HEK293 (cell line): ENCODE data around the gene PTGER1.

Experiments used
- CTCF ChIA-PET: fragments of 350-600 bp; formaldehyde crosslinking; extraction: SDS; loops from one replicate; lab custom pipeline; 2021; ENCODE audit warnings: antibody characterized with exemption; lab: Yijun Ruan, JAX
- POLR2A ChIA-PET: fragments of 300-600 bp; formaldehyde crosslinking; extraction: SDS; loops from one replicate; lab custom pipeline; 2020; ENCODE audit warnings: antibody characterized with exemption, inconsistent platforms; lab: Yijun Ruan, JAX
- H3K27ac ChIP-seq: fragments of 200-500 bp; sonication (Bioruptor generic); 2 replicates; pipeline ENCODE4 v1.5.1; 2014; ENCODE audit warnings: low read depth, low read length, control low read depth, inconsistent platforms; ENCODE audit errors: extremely low read depth
- H3K36me3 ChIP-seq, 2 experiments: fragments of 200-500 bp in 1 of 2; sonication (Bioruptor generic) in 1 of 2; 1 replicate in 1 of 2; 2 replicates in 1 of 2; pipeline ENCODE4 v1.5.1; 2014 to 2017; ENCODE audit warnings: inconsistent platforms in 2 of 2, low read length in 2 of 2; ENCODE audit not compliant: control insufficient read depth in 2 of 2, insufficient read depth in 1 of 2
- H3K4me1 ChIP-seq: fragments of 200-500 bp; sonication (Bioruptor generic); 2 replicates; pipeline ENCODE4 v1.5.1; 2014; ENCODE audit warnings: mild to moderate bottlenecking, low read length, inconsistent platforms; ENCODE audit not compliant: control insufficient read depth, insufficient read depth
- H3K4me3 ChIP-seq: 2 replicates; pipeline ENCODE4 v1.5.1; 2011; ENCODE audit warnings: low read depth, mild to moderate bottlenecking, control low read depth, low read length, moderate library complexity
- H3K9me3 ChIP-seq: fragments of 200-500 bp; sonication (Bioruptor generic); 2 replicates; pipeline ENCODE4 v1.5.1; 2014; ENCODE audit warnings: low read depth, low read length, inconsistent platforms; ENCODE audit not compliant: control insufficient read depth, insufficient read depth
- CTCF ChIP-seq: fragments of 450-650 bp; formaldehyde crosslinking; IDR thresholded peaks from 2 replicates; pipeline ENCODE4 v1.5.1; 2016; ENCODE audit warnings: missing biosample characterization, missing genetic modification characterization
- EGR2 ChIP-seq: fragments of 450-650 bp; formaldehyde crosslinking; IDR thresholded peaks from 2 replicates; pipeline ENCODE4 v1.5.1; 2016; ENCODE audit warnings: low read depth, missing biosample characterization, missing genetic modification characterization
- GLIS1 ChIP-seq: fragments of 450-650 bp; formaldehyde crosslinking; IDR thresholded peaks from 2 replicates; pipeline ENCODE4 v1.5.1; 2016; ENCODE audit warnings: missing biosample characterization, missing genetic modification characterization
- GLIS2 ChIP-seq: fragments of 450-650 bp; formaldehyde crosslinking; IDR thresholded peaks from 2 replicates; pipeline ENCODE4 v1.5.1; 2016; ENCODE audit warnings: missing biosample characterization, missing genetic modification characterization
- HOXD13 ChIP-seq: sonication (generic); formaldehyde crosslinking; IDR thresholded peaks from 2 replicates; pipeline ENCODE4 v1.8.0; 2022; ENCODE audit warnings: missing genetic modification reagents, borderline replicate concordance
- OSR2 ChIP-seq: fragments of 450-650 bp; formaldehyde crosslinking; IDR thresholded peaks from 2 replicates; pipeline ENCODE4 v1.5.1; 2016; ENCODE audit warnings: missing biosample characterization, missing genetic modification characterization
- REST ChIP-seq: fragments of 450-650 bp; formaldehyde crosslinking; IDR thresholded peaks from 2 replicates; pipeline ENCODE4 v1.5.1; 2016; ENCODE audit warnings: missing biosample characterization, missing genetic modification characterization
- SETDB1 ChIP-seq: IDR thresholded peaks from one replicate; pipeline ENCODE4 v1.6.1; 2017; ENCODE audit warnings: mild to moderate bottlenecking, low read length, moderate library complexity, mixed read lengths; ENCODE audit not compliant: insufficient read length
- ZBTB44 ChIP-seq: fragments of 450-650 bp; IDR thresholded peaks from 2 replicates; pipeline ENCODE4 v1.5.1; 2018; ENCODE audit warnings: missing biosample characterization, mild to moderate bottlenecking, missing genetic modification characterization
- ZFHX2 ChIP-seq: fragments of 450-650 bp; formaldehyde crosslinking; conservative IDR thresholded peaks from 2 replicates; pipeline ENCODE4 v1.5.1; 2016; ENCODE audit warnings: missing biosample characterization, missing genetic modification characterization
- ZIC2 ChIP-seq: fragments of 450-650 bp; formaldehyde crosslinking; IDR thresholded peaks from 2 replicates; pipeline ENCODE4 v1.5.1; 2016; ENCODE audit warnings: missing biosample characterization, missing genetic modification characterization
- ZNF174 ChIP-seq: fragments of 450-650 bp; formaldehyde crosslinking; IDR thresholded peaks from 2 replicates; pipeline ENCODE4 v1.5.0; 2017; ENCODE audit warnings: missing biosample characterization, mild to moderate bottlenecking, missing genetic modification characterization
- ZNF266 ChIP-seq: fragments of 450-650 bp; formaldehyde crosslinking; IDR thresholded peaks from 2 replicates; pipeline ENCODE4 v1.5.1; 2016; ENCODE audit warnings: missing biosample characterization, missing genetic modification characterization, low read depth
- ZNF366 ChIP-seq: fragments of 450-650 bp; formaldehyde crosslinking; conservative IDR thresholded peaks from 2 replicates; pipeline ENCODE4 v1.5.1; 2016; ENCODE audit warnings: missing biosample characterization, missing genetic modification characterization
- ZNF398 ChIP-seq: fragments of 450-650 bp; formaldehyde crosslinking; IDR thresholded peaks from 2 replicates; pipeline ENCODE4 v1.5.1; 2017; ENCODE audit warnings: missing biosample characterization, missing genetic modification characterization
- ZNF433 ChIP-seq: fragments of 450-650 bp; formaldehyde crosslinking; IDR thresholded peaks from 2 replicates; pipeline ENCODE4 v1.5.1; 2016; ENCODE audit warnings: missing biosample characterization, missing genetic modification characterization, low read depth
- ZNF514 ChIP-seq: fragments of 450-650 bp; formaldehyde crosslinking; IDR thresholded peaks from 2 replicates; pipeline ENCODE4 v1.5.1; 2016; ENCODE audit warnings: missing biosample characterization, missing genetic modification characterization
- ZNF623 ChIP-seq: fragments of 450-650 bp; formaldehyde crosslinking; IDR thresholded peaks from 2 replicates; pipeline ENCODE4 v1.5.1; 2016; ENCODE audit warnings: missing biosample characterization, missing genetic modification characterization
- ZNF660 ChIP-seq: fragments of 450-650 bp; IDR thresholded peaks from 2 replicates; pipeline ENCODE4 v1.5.1; 2018; ENCODE audit warnings: missing biosample characterization, mild to moderate bottlenecking, missing genetic modification characterization
- ZXDB ChIP-seq: fragments of 450-650 bp; formaldehyde crosslinking; IDR thresholded peaks from 2 replicates; pipeline ENCODE4 v1.5.1; 2016; ENCODE audit warnings: missing biosample characterization, missing genetic modification characterization

PTGER1 gene

GRCh38 chr19:14478113-14478545, 3.0 kb upstream of the PTGER1 start:
- Histone ChIP-seq H3K4me3 (no peak overlapping the region), H3K27ac (no peak overlapping the region), H3K9me3 (no peaks in the 10 kb centered on the region), H3K36me3 (peaks cover 0 to 40% of the 10 kb centered on the region in 2 experiments; a peak in 2 of 3 replicates), H3K4me1 (no peaks in the 10 kb centered on the region; the same call in 1 of the 2 replicates)
- CTCF ChIA-PET: interaction anchor here (0.5 to 3.2 kb wide), 10 partner anchors 11 to 341 kb away, joined by 3 to 23 read pairs (median 4); partner anchors contain the start of genes ASF1B and GIPC1
- no peak for TF ChIP-seq CTCF (tag by site-specific recombination)
- no peak for TF ChIP-seq ZNF514
- TF ChIP-seq GLIS2 (tag by site-specific recombination): peak; percentile 34; the same call in 1 of the 2 replicates
- no peak for TF ChIP-seq ZNF623
- no peak for TF ChIP-seq ZNF266
- no peak for TF ChIP-seq ZXDB
- POLR2A ChIA-PET: interaction anchor here (1.6 kb wide), 1 partner anchor 341 kb away, joined by 3 read pairs; the partner anchor contains the start of gene ASF1B

GRCh38 chr19:14477418-14478112, 2.4 kb upstream of the PTGER1 start:
- no peaks in the 10 kb centered on the region for H3K9me3 ChIP-seq
- ChIA-PET CTCF (interaction anchor here (0.7 kb wide), 1 partner anchor 117 kb away, joined by 3 read pairs; no protein-coding TSS in a partner anchor), POLR2A (interaction anchor here (0.6 to 1.6 kb wide), 3 partner anchors 18 to 341 kb away, joined by 3 to 5 read pairs (median 4); partner anchors contain the start of genes ASF1B and GIPC1)
- peak; percentile 70 for TF ChIP-seq EGR2 (tag by site-specific recombination)
- TF ChIP-seq ZBTB44 (tag by site-specific recombination): peak; percentile 37; the same call in 1 of the 2 replicates
- peak; percentile 79 for TF ChIP-seq OSR2 (tag by site-specific recombination)
- TF ChIP-seq ZIC2 (tag by site-specific recombination): peak; percentile 57
- peak; percentile 20 for TF ChIP-seq ZFHX2 (tag by site-specific recombination)
- TF ChIP-seq SETDB1: no peak
- peak; percentile 59; the same call in 1 of the 2 replicates for TF ChIP-seq ZNF398
- no peak for TF ChIP-seq ZNF433 (tag by site-specific recombination)
- TF ChIP-seq REST (tag by site-specific recombination): no peak
- TF ChIP-seq HOXD13 (CRISPR knock-in tag): no peak
- TF ChIP-seq ZNF366: peak; percentile 44
- peak; percentile 18; the same call in 1 of the 2 replicates for TF ChIP-seq ZNF660 (tag by site-specific recombination)
- peak; percentile 96 for TF ChIP-seq GLIS1 (tag by site-specific recombination)
- no peak for TF ChIP-seq ZNF174 (tag by site-specific recombination)
- TF ChIP-seq ZNF623: peak; percentile 49
- TF ChIP-seq, all 188 proteins: peak for 10
- H3K36me3 ChIP-seq: peaks cover 0 to 40% of the 10 kb centered on the region in 2 experiments; a peak in 2 of 3 replicates
- H3K27ac ChIP-seq: no peak overlapping the region
- no peak overlapping the region for H3K4me3 ChIP-seq
- no peaks in the 10 kb centered on the region; the same call in 1 of the 2 replicates for H3K4me1 ChIP-seq
